Measurements from ENCODE around the gene PRELID2.
"Not testable (repeated sequence)": the region's sequence is repeated elsewhere in the genome, so short reads cannot be mapped to it uniquely, and the experiment has no call there.

Gene PRELID2

GRCh38 chr5:145739843-145740242 lies 95.3 kb downstream of the PRELID2 start:
- no peak overlapping the region for H3K4me3 ChIP-seq (replicated peaks; ENCODE audit: low read depth, low read length)
- no peak for TF ChIP-seq CTCF (IDR thresholded peaks at IDR 0.05; ENCODE audit: low read length, missing control alignments)
- DNase-seq (ENCODE audit: low read depth), result no peak

DNA sequence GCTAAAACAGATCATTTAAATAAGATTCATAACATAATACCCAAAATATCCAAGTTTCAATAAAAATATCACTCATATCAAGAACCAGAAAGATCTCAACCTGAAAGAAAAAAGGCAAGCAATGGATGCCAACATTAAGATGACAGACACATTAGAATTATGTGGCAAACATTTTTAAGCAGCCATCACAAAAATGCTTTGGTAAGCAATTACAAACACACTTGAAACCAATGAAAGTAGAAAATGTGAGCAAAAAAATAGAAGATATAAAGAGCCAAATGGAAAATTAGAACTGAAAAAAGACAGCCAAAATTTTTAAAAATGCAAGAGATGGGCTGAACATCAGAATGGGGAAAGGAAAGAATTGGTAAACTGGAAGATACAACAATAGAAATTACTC lies 96.9 kb downstream of the PRELID2 start:
- no peak overlapping the region for H3K4me3 ChIP-seq (replicated peaks; ENCODE audit: low read depth, low read length)
- no peak for DNase-seq (ENCODE audit: low read depth)
- TF ChIP-seq CTCF (IDR thresholded peaks at IDR 0.05; ENCODE audit: low read length, missing control alignments), result no peak

DNA sequence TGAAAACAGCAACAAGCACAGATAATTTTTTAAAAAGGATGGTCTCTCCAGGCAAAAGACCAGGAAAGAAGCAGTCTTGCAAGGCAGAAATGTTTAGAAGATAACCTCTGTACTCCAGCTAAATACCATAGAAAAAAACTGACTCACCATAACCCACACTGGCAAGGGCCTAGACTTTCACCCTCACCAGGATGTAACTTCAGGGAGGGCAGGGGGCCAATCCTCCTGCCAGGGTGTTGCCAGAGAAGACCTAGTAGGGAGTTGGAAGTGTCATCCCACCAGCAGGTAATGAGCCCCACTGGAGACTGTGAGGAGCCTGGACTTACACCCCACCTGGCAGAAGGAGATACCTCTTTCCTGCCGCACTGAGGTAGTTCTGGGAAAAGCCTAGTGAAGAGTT lies 97.6 kb downstream of the PRELID2 start:
- no peak for TF ChIP-seq CTCF (IDR thresholded peaks at IDR 0.05; ENCODE audit: low read length, missing control alignments)
- no peak overlapping the region for H3K4me3 ChIP-seq (replicated peaks; ENCODE audit: low read depth, low read length)
- DNase-seq (ENCODE audit: low read depth), result no peak

- DNase-seq (ENCODE audit: low read depth), result not testable (repeated sequence)
These were observed 105.2 kb downstream of the PRELID2 start for GRCh38 chr5:145729956-145730355.

GRCh38 chr5:145723516-145723915 lies 111.6 kb downstream of the PRELID2 start:
- DNase-seq (ENCODE audit: low read depth), result peak; percentile 43
- no peak overlapping the region for H3K4me3 ChIP-seq (replicated peaks; ENCODE audit: low read depth, low read length)
- no peak for TF ChIP-seq CTCF (IDR thresholded peaks at IDR 0.05; ENCODE audit: low read length, missing control alignments)

More at GRCh38 chr5:145729956-145730355, 105.2 kb downstream of the PRELID2 start:
- not testable (repeated sequence) for H3K4me3 ChIP-seq (replicated peaks; ENCODE audit: low read depth, low read length)

DNA sequence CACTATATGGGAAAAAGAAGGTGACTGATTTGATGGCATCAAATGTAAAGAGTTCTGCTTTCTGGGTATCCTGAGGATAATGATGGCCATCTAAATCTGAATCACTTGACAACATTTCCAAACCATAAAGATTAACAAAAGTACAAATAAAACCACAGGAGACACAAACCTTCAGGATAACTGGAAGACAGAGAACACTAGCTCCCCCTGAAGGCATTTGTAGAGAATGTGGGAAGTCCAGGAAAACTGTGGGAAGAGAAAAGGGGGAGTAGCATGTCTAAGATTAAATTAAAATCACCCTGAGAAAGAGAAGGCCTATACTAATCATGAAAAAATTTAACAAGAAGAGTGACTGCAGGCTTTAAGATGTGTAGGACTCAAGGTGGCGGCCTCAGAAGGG lies 116.2 kb downstream of the PRELID2 start:
- TF ChIP-seq CTCF (IDR thresholded peaks at IDR 0.05; ENCODE audit: low read length, missing control alignments), result peak; percentile 71
- DNase-seq (ENCODE audit: low read depth), result peak; percentile 51
- no peak overlapping the region for H3K4me3 ChIP-seq (replicated peaks; ENCODE audit: low read depth, low read length)

GRCh38 chr5:145715412-145715811 lies 119.7 kb downstream of the PRELID2 start:
- DNase-seq (ENCODE audit: low read depth), result no peak
- H3K4me3 ChIP-seq (replicated peaks; ENCODE audit: low read depth, low read length), result no peak overlapping the region

More at GRCh38 chr5:145715412-145715811, 119.7 kb downstream of the PRELID2 start:
- no peak for TF ChIP-seq CTCF (IDR thresholded peaks at IDR 0.05; ENCODE audit: low read length, missing control alignments)
